HepG2 (cell line): ENCODE results near the gene TEAD1.

Experiments used
- ATF7 ChIP-seq, 2 experiments: fragments of 450-650 bp in 1 of 2; sonication (generic) in 1 of 2; formaldehyde crosslinking in 1 of 2; IDR thresholded peaks; 2 replicates each; pipeline versions ENCODE4 v1.4.0 to v1.6.1; 2016 to 2020; ENCODE audit warnings: antibody characterized with exemption in 1 of 2, mild to moderate bottlenecking in 1 of 2, missing genetic modification reagents in 1 of 2
- NFE2L1 ChIP-seq: sonication (generic); formaldehyde crosslinking; IDR thresholded peaks from 2 replicates; pipeline ENCODE4 v1.4.0; 2020; ENCODE audit warnings: missing genetic modification reagents, mild to moderate bottlenecking, borderline replicate concordance
- POLR2A ChIP-seq, 2 experiments: IDR thresholded peaks; 2 replicates each; pipeline ENCODE4 v1.6.1; 2011; ENCODE audit warnings: low read depth in 2 of 2, low read length in 2 of 2, mild to moderate bottlenecking in 1 of 2, moderate library complexity in 1 of 2; ENCODE audit not compliant: insufficient read depth in 1 of 2
- STAT5B ChIP-seq: sonication (generic); formaldehyde crosslinking; IDR thresholded peaks from 2 replicates; pipeline ENCODE4 v1.4.0; 2020; ENCODE audit warnings: missing genetic modification reagents
- ZNF180 ChIP-seq: sonication (generic); formaldehyde crosslinking; IDR thresholded peaks from 2 replicates; pipeline ENCODE4 v1.4.0; 2020; ENCODE audit warnings: low read depth, missing genetic modification reagents, borderline replicate concordance
- ZNF317 ChIP-seq: sonication (generic); formaldehyde crosslinking; IDR thresholded peaks from 2 replicates; pipeline ENCODE4 v1.5.0; 2020; ENCODE audit warnings: mild to moderate bottlenecking, missing genetic modification reagents
- TF ChIP-seq, protein P1 (sequence below): conservative IDR thresholded peaks from 2 replicates; pipeline ENCODE4 v1.6.1; 2018; ENCODE audit warnings: missing genetic modification reagents

DNA sequence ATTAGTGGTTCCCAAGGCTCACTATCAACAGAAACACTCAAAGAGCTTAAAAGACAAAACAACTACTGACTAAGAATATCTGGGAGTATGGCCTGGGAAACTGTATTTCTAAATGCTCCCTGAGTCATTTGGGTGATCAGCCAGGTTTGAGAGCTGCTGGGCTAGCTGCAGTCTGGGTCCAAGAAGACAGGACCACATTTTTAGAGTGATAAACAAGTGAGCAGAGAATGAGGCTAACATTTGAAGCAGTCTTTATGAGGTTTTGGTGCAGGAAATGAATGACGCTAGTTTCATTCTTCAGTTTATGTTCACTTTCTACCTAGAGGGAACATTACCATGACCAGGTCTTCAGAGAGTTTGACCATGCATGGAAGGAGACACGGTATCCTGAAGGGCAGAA is 97.7 kb downstream of the TEAD1 start:
- TF ChIP-seq POLR2A (IDR thresholded peaks at IDR 0.05; ENCODE audit: insufficient read depth in 1 of 2, low read depth in 2 of 2, low read length in 2 of 2) (no peak), ATF7 (IDR thresholded peaks at IDR 0.05) (no peak), ATF7 (CRISPR knock-in tag; IDR thresholded peaks at IDR 0.05) (no peak), ZNF317 (no peak), STAT5B (CRISPR knock-in tag) (no peak), NFE2L1 (CRISPR knock-in tag) (no peak), ZNF180 (no peak)
- TF ChIP-seq, protein P1, sequence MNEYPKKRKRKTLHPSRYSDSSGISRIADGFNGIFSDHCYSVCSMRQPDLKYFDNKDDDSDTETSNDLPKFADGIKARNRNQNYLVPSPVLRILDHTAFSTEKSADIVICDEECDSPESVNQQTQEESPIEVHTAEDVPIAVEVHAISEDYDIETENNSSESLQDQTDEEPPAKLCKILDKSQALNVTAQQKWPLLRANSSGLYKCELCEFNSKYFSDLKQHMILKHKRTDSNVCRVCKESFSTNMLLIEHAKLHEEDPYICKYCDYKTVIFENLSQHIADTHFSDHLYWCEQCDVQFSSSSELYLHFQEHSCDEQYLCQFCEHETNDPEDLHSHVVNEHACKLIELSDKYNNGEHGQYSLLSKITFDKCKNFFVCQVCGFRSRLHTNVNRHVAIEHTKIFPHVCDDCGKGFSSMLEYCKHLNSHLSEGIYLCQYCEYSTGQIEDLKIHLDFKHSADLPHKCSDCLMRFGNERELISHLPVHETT = no peak
